Neuronal stem cell (in vitro differentiated cells): ENCODE results near the gene COTL1.

ENCODE experiments used
- DNase-seq: peaks from one replicate; pipeline ENCODE4 v3.0.0-alpha.2; 2013; ENCODE audit warnings: low spot score
- H2AFZ ChIP-seq: one replicate; pipeline ENCODE4 v1.6.1; 2013; ENCODE audit warnings: mild to moderate bottlenecking, low read length, inconsistent platforms
- H2AK5ac ChIP-seq: 2 replicates; pipeline ENCODE4 v1.6.1; 2013; ENCODE audit warnings: low read depth, mild to moderate bottlenecking, inconsistent platforms, low read length, moderate library complexity, mixed read lengths
- H2BK120ac ChIP-seq: 2 replicates; pipeline ENCODE4 v1.6.1; 2013; ENCODE audit warnings: low read depth, mild to moderate bottlenecking, inconsistent platforms, low read length, moderate library complexity, mixed read lengths
- H2BK12ac ChIP-seq: one replicate; pipeline ENCODE4 v1.6.1; 2013; ENCODE audit warnings: low read length, inconsistent platforms
- H2BK15ac ChIP-seq: 2 replicates; pipeline ENCODE4 v1.6.1; 2013; ENCODE audit warnings: mild to moderate bottlenecking, low read length, inconsistent platforms, mixed read lengths
- H2BK5ac ChIP-seq: one replicate; pipeline ENCODE4 v1.6.1; 2013; ENCODE audit warnings: inconsistent platforms, mild to moderate bottlenecking, low read length, moderate library complexity
- H3K14ac ChIP-seq: one replicate; pipeline ENCODE4 v1.6.1; 2013; ENCODE audit warnings: low read length, inconsistent platforms
- H3K18ac ChIP-seq: 2 replicates; pipeline ENCODE4 v1.6.1; 2013; ENCODE audit warnings: low read length, inconsistent platforms
- H3K23ac ChIP-seq: 2 replicates; pipeline ENCODE4 v1.6.1; 2013; ENCODE audit warnings: low read depth, mild to moderate bottlenecking, mixed read lengths, low read length, inconsistent platforms; ENCODE audit not compliant: poor library complexity
- H3K27ac ChIP-seq: replicated peaks from 3 replicates; pipeline ENCODE4 v1.5.1; 2013; ENCODE audit warnings: low read length, inconsistent platforms
- H3K27me3 ChIP-seq, 3 experiments: 2 replicates each; pipeline ENCODE4 v1.6.1; 2013; ENCODE audit warnings: low read length in 3 of 3, mild to moderate bottlenecking in 2 of 3, inconsistent platforms in 1 of 3, low read depth in 1 of 3, mixed read lengths in 1 of 3, moderate library complexity in 1 of 3; ENCODE audit not compliant: control insufficient read depth in 3 of 3, insufficient read depth in 3 of 3
- H3K36me3 ChIP-seq, 2 donors: replicated peaks in 1 of 2; 2 replicates each; pipeline ENCODE4 v1.6.1; 2013; ENCODE audit warnings: low read length in 2 of 2; ENCODE audit not compliant: control insufficient read depth in 2 of 2, insufficient read depth in 2 of 2
- H3K4ac ChIP-seq: 2 replicates; pipeline ENCODE4 v1.6.1; 2013; ENCODE audit warnings: inconsistent platforms, mild to moderate bottlenecking, low read length, moderate library complexity
- H3K4me1 ChIP-seq, 2 donors: 1 replicate in 1 of 2; 2 replicates in 1 of 2; pipeline ENCODE4 v1.6.1; 2013; ENCODE audit warnings: low read length in 2 of 2, low read depth in 1 of 2; ENCODE audit not compliant: control insufficient read depth in 2 of 2, insufficient read depth in 1 of 2
- H3K4me2 ChIP-seq: one replicate; pipeline ENCODE4 v1.6.1; 2013; ENCODE audit warnings: mild to moderate bottlenecking, low read length, inconsistent platforms; ENCODE audit not compliant: insufficient read depth, poor library complexity, severe bottlenecking
- H3K4me3 ChIP-seq, 2 donors: 2 replicates each; pipeline ENCODE4 v1.5.1; 2013; ENCODE audit warnings: low read length in 2 of 2, mild to moderate bottlenecking in 2 of 2, inconsistent platforms in 1 of 2, moderate library complexity in 1 of 2
- H3K79me1 ChIP-seq: one replicate; pipeline ENCODE4 v1.6.1; 2013; ENCODE audit warnings: low read depth, mild to moderate bottlenecking, inconsistent platforms, low read length, moderate library complexity
- H3K9ac ChIP-seq: one replicate; pipeline ENCODE4 v1.6.1; 2013; ENCODE audit warnings: mild to moderate bottlenecking, low read depth, low read length, inconsistent platforms; ENCODE audit not compliant: poor library complexity
- H3K9me3 ChIP-seq, 2 donors: replicated peaks in 1 of 2; 2 replicates each; pipeline versions ENCODE3 to v1.6.1; 2013; ENCODE audit warnings: low read length in 2 of 2, mild to moderate bottlenecking in 2 of 2, inconsistent platforms in 1 of 2, low read depth in 1 of 2, mixed read lengths in 1 of 2, moderate library complexity in 1 of 2; ENCODE audit not compliant: control insufficient read depth in 2 of 2, insufficient read depth in 1 of 2
- H4K8ac ChIP-seq: one replicate; pipeline ENCODE4 v1.6.1; 2013; ENCODE audit warnings: low read depth, mild to moderate bottlenecking, inconsistent platforms, low read length, moderate library complexity
- H4K91ac ChIP-seq: one replicate; pipeline ENCODE4 v1.6.1; 2013; ENCODE audit warnings: low read length, low read depth, mild to moderate bottlenecking, inconsistent platforms; ENCODE audit not compliant: poor library complexity
- WGBS, 2 donors: extraction: QIAGEN DNeasy Blood & Tissue Kit; methylation state at CpG; one replicate each; pipeline ENCODE4 v1.1.7; 2013; ENCODE audit warnings: missing lambda C conversion rate in 2 of 2, mixed read lengths in 1 of 2; ENCODE audit not compliant: insufficient read length in 2 of 2, insufficient replicate concordance in 1 of 2; ENCODE audit errors: extremely low coverage in 2 of 2; 5-methylcytosine and 5-hydroxymethylcytosine counted together

Gene COTL1

GRCh38 chr16:84517366-84517765, 100.5 kb downstream of the COTL1 start:
- Histone ChIP-seq H2BK120ac (no peak overlapping the region), H3K23ac (no peak overlapping the region), H3K36me3 (no peaks in the 10 kb centered on the region), H2BK15ac (no peak overlapping the region), H3K27ac (no peak overlapping the region), H2AK5ac (no peak overlapping the region), H3K4me1 (peaks cover 14 to 17% of the 10 kb centered on the region in 2 donors), H3K27me3 (no peaks in the 10 kb centered on the region), H3K79me1 (no peaks in the 10 kb centered on the region), H4K91ac (no peak overlapping the region), H3K9ac (no peak overlapping the region), H3K4me3 (no peak overlapping the region), H2AFZ (no peak overlapping the region), H3K18ac (no peak overlapping the region), H2BK5ac (no peak overlapping the region), H3K4me2 (no peak overlapping the region), H4K8ac (no peak overlapping the region), H3K14ac (no peak overlapping the region), H2BK12ac (no peak overlapping the region), H3K4ac (no peak overlapping the region), H3K9me3 (no peaks in the 10 kb centered on the region)
- no CpG with 5 or more reads among the region's 12 CpGs for WGBS, 2 donors
- DNase-seq = no peak
